K562 (cell line): Measurements from ENCODE around the gene ANKS4B. TPM values are rescaled to one million over a fixed set of nuclear protein-coding genes. Genes with fewer than 3 reads are reported as not detected.

ENCODE experiments used
- ATAC-seq: fragments of 200-7000 bp; cut with Tn5 transposase; 3 replicates; pipeline ENCODE4 v1.9.1; 2020; ENCODE audit warnings: moderate library complexity
- BruUV-seq: library from RNA; stranded (reverse); fragments of 400-500 nt; replicated peaks from 2 replicates; lab custom pipeline; 2021; lab: Mats Ljungman, UMichigan
- CTCF ChIA-PET: fragments of 300-600 bp; formaldehyde crosslinking; extraction: SDS; loops from one replicate; lab custom pipeline; 2021; ENCODE audit warnings: low intra/inter-chr PET ratio; lab: Yijun Ruan, JAX
- POLR2A ChIA-PET: fragments of 300-600, 350-650 bp; sonication (Branson Sonifier 250); formaldehyde crosslinking; extraction: SDS; loops from one replicate; lab custom pipeline; 2021; ENCODE audit warnings: antibody characterized with exemption, inconsistent platforms; lab: Yijun Ruan, JAX
- DNase-seq, 4 experiments: peaks; one replicate each; pipeline versions ENCODE4 v3.0.0 to v3.0.0-alpha.2; 2011 to 2018; ENCODE audit warnings: low spot score in 3 of 4, mixed read lengths in 3 of 4; ENCODE audit errors: extremely low read depth in 1 of 4
- FAIRE-seq: peaks from 2 replicates; lab custom pipeline; 2011; peaks lifted over from hg19 to GRCh38; lab: Jason Lieb, UNC
- H2AFZ ChIP-seq: 2 replicates; pipeline ENCODE4 v1.6.0; 2011; ENCODE audit warnings: low read depth, low read length, control low read depth, inconsistent platforms
- H3K27ac ChIP-seq: fragments of 200-600 bp; 3 replicates; pipeline ENCODE4 v1.8.0; 2011; ENCODE audit warnings: low read depth, mild to moderate bottlenecking, control low read depth, inconsistent platforms, low read length, moderate library complexity, mixed read lengths; ENCODE audit errors: extremely low read depth
- H3K27me3 ChIP-seq, 2 experiments: fragments of 300-600 bp in 1 of 2; 2 replicates in 1 of 2; 3 replicates in 1 of 2; pipeline versions ENCODE4 v1.6.0 to v1.8.0; 2011; ENCODE audit warnings: inconsistent platforms in 2 of 2, low read length in 2 of 2, mild to moderate bottlenecking in 1 of 2, mixed read lengths in 1 of 2, moderate library complexity in 1 of 2; ENCODE audit not compliant: control insufficient read depth in 2 of 2, insufficient read depth in 2 of 2
- H3K36me3 ChIP-seq: fragments of 300-600 bp; 3 replicates; pipeline ENCODE4 v1.8.0; 2011; ENCODE audit warnings: mild to moderate bottlenecking, low read length, inconsistent platforms; ENCODE audit not compliant: control insufficient read depth, insufficient read depth
- H3K4me1 ChIP-seq, 2 experiments: fragments of 200-600 bp in 1 of 2; replicated peaks in 1 of 2; 2 replicates in 1 of 2; 3 replicates in 1 of 2; pipeline versions ENCODE4 v1.5.1 to v1.8.0; 2011; ENCODE audit warnings: inconsistent platforms in 2 of 2, low read length in 2 of 2, mild to moderate bottlenecking in 1 of 2, mixed read lengths in 1 of 2, moderate library complexity in 1 of 2; ENCODE audit not compliant: control insufficient read depth in 2 of 2, insufficient read depth in 2 of 2
- H3K4me2 ChIP-seq: 2 replicates; pipeline ENCODE4 v1.6.1; 2011; ENCODE audit warnings: low read length, control low read depth, inconsistent platforms, mixed read lengths; ENCODE audit not compliant: insufficient read depth
- H3K4me3 ChIP-seq: fragments of 200-600 bp; sonication (generic), shearing (Covaris generic); 2 replicates; pipeline ENCODE4 v1.5.1; 2016; ENCODE audit warnings: control low read depth, inconsistent platforms
- H3K79me2 ChIP-seq: fragments of 200-600 bp; 3 replicates; pipeline ENCODE4 v1.8.0; 2011; ENCODE audit warnings: low read length, inconsistent platforms; ENCODE audit not compliant: control insufficient read depth, insufficient read depth
- H3K9ac ChIP-seq, 2 experiments: 2 replicates each; pipeline versions ENCODE4 v1.6.0 to v1.6.1; 2011; ENCODE audit warnings: low read depth in 2 of 2, low read length in 2 of 2, control low read depth in 1 of 2, inconsistent platforms in 1 of 2, mild to moderate bottlenecking in 1 of 2, mixed read lengths in 1 of 2; ENCODE audit not compliant: insufficient read depth in 1 of 2
- H3K9me1 ChIP-seq: one replicate; pipeline ENCODE4 v1.6.0; 2011; ENCODE audit warnings: inconsistent platforms, mild to moderate bottlenecking, low read length, moderate library complexity; ENCODE audit not compliant: control insufficient read depth, insufficient read depth
- H3K9me3 ChIP-seq: replicated peaks from 2 replicates; pipeline ENCODE4 v1.5.1; 2011; ENCODE audit warnings: low read depth, low read length, inconsistent platforms; ENCODE audit not compliant: control insufficient read depth, insufficient read depth
- H4K20me1 ChIP-seq: replicated peaks from 2 replicates; pipeline ENCODE4 v1.6.1; 2011; ENCODE audit warnings: low read length, inconsistent platforms, mixed read lengths; ENCODE audit not compliant: control insufficient read depth, insufficient read depth
- IFI16 ChIP-seq: fragments of 250-450 bp; sonication (Bioruptor Pico); IDR thresholded peaks from 2 replicates; pipeline ENCODE4 v2.1.2; 2022; ENCODE audit warnings: mild to moderate bottlenecking, inconsistent platforms
- ILK ChIP-seq: fragments of 450-650 bp; IDR thresholded peaks from 2 replicates; pipeline ENCODE4 v1.6.1; 2016; ENCODE audit warnings: missing genetic modification characterization, low read depth, mild to moderate bottlenecking, missing compliant biosample characterization, moderate library complexity, borderline replicate concordance
- MTA2 ChIP-seq: fragments of 450-650 bp; IDR thresholded peaks from 2 replicates; pipeline ENCODE4 v1.6.1; 2016; ENCODE audit warnings: low read depth
- NEUROD1 ChIP-seq: fragments of 150-350 bp; IDR thresholded peaks from 2 replicates; pipeline ENCODE4 v1.6.1; 2014; ENCODE audit warnings: borderline replicate concordance, low read length, low read depth; ENCODE audit not compliant: partially characterized antibody
- POLR2AphosphoS2 ChIP-seq: IDR thresholded peaks from 2 replicates; pipeline ENCODE4 v1.6.1; 2012; ENCODE audit warnings: low read length, improper control_type of control experiment
- ZC3H11A ChIP-seq: IDR thresholded peaks from 2 replicates; pipeline ENCODE4 v1.6.1; 2012; ENCODE audit warnings: low read depth, low read length, improper control_type of control experiment
- ZNF431 ChIP-seq: sonication (generic); formaldehyde crosslinking; IDR thresholded peaks from 2 replicates; pipeline ENCODE4 v1.8.0; 2022; ENCODE audit warnings: mild to moderate bottlenecking, missing genetic modification reagents
- ZNF764 ChIP-seq: fragments of 250-450 bp; sonication (Bioruptor Pico); IDR thresholded peaks from 2 replicates; pipeline ENCODE4 v1.4.0; 2020; ENCODE audit warnings: low read depth, mild to moderate bottlenecking, moderate library complexity
- in situ Hi-C: fragments of 300-500 bp; cut with MboI; formaldehyde crosslinking; loops from 4 replicates; pipeline ENCODE4 v1.15.0; 2018; ENCODE audit warnings: inconsistent platforms, mixed read lengths
- intact Hi-C: fragments of 100-400 bp; cut with micrococcal nuclease; formaldehyde crosslinking; loops from 2 replicates; pipeline ENCODE4 v1.14.2; 2022
- polyA plus RNA-seq, 8 experiments: library from polyadenylated mRNA; depleted of rRNA in 4 of 8; stranded (reverse) in 5 of 8; unstranded in 3 of 8; fragments of >200 nt; fragmentation: Nextera tagmentation in 2 of 8; fragmentation: Illumina TruSeq in 1 of 8; extraction: Ambion mirVana in 2 of 8; extraction: Trizol in 1 of 8; gene quantifications; 2 replicates each; pipeline versions ENCODE4 v1.2.1 to v1.2.3, GENCODE V29; 2011 to 2014; ENCODE audit warnings: inconsistent platforms in 1 of 8, missing spikeins in 1 of 8
- total RNA-seq, 7 experiments: library from RNA; depleted of rRNA in 6 of 7; stranded (reverse); fragments of >200 nt in 6 of 7; fragmentation: Illumina TruSeq in 2 of 7; extraction: Trizol in 2 of 7; gene quantifications; 2 replicates each; pipeline versions ENCODE4 v1.2.1 to v1.2.3, GENCODE V29; 2011 to 2021; ENCODE audit warnings: low replicate concordance in 1 of 7
- TF ChIP-seq, protein P1 (sequence below): sonication (generic); formaldehyde crosslinking; IDR thresholded peaks from 2 replicates; pipeline ENCODE4 v1.8.1; 2023; ENCODE audit warnings: mild to moderate bottlenecking, missing genetic modification reagents

The ANKS4B gene
- total and polyA plus RNA-seq, 9 of the 15 experiments (the other 6 are each of a cell fraction or from before 2014, with no cell fraction given) = not detected

DNA sequence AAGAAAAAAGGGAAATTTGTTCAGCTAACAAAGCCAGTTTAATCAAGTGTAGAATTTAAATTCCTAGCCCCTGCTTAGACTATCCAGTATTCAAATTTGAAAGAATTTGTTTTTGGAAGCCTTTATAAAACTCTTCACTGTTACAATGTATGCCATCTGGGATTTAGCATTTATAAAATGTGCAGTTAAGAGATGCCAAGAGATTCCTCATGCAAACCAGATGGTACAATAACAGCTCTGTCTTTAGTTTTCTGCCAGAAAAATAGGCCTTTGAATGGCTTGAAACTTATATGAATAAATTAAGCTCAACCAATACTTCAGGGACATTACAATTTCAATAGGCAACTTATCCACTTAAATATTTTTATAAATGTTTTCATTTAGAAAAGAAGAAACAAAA is 6.8 kb upstream of the ANKS4B start:
- no peak for FAIRE-seq
- in situ Hi-C loops = no loop called here
- H3K27ac ChIP-seq = no peak overlapping the region

More for the DNA sequence above, 6.8 kb upstream of the ANKS4B start:
- TF ChIP-seq IFI16 (CRISPR knock-in tag) = no peak
- TF ChIP-seq, protein P1, sequence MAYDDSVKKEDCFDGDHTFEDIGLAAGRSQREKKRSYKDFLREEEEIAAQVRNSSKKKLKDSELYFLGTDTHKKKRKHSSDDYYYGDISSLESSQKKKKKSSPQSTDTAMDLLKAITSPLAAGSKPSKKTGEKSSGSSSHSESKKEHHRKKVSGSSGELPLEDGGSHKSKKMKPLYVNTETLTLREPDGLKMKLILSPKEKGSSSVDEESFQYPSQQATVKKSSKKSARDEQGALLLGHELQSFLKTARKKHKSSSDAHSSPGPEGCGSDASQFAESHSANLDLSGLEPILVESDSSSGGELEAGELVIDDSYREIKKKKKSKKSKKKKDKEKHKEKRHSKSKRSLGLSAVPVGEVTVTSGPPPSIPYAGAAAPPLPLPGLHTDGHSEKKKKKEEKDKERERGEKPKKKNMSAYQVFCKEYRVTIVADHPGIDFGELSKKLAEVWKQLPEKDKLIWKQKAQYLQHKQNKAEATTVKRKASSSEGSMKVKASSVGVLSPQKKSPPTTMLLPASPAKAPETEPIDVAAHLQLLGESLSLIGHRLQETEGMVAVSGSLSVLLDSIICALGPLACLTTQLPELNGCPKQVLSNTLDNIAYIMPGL (CRISPR knock-in tag) = no peak
- TF ChIP-seq ZNF431 (CRISPR knock-in tag) = no peak
- TF ChIP-seq ZC3H11A = no peak
- no peak for TF ChIP-seq POLR2AphosphoS2
- no peak for TF ChIP-seq MTA2
- no peak for TF ChIP-seq ZNF764 (CRISPR knock-in tag)
- TF ChIP-seq NEUROD1 = no peak
- TF ChIP-seq ILK (tag) = no peak
- H3K4me3 ChIP-seq = no peak overlapping the region
- H2AFZ ChIP-seq = no peak overlapping the region
- no peaks in the 10 kb centered on the region for H4K20me1 ChIP-seq
- intact Hi-C loops = loop anchor here (5.0 kb wide), 1 partner anchor 51 kb away; the partner anchor contains the start of gene CRYM
- no peaks in the 10 kb centered on the region for H3K79me2 ChIP-seq
- ChIA-PET POLR2A (no interaction called here), CTCF (no interaction called here)
- H3K4me1 ChIP-seq = peaks cover 3 to 7% of the 10 kb centered on the region in 2 experiments; a peak in 2 of 5 replicates
- peaks cover 2 to 6% of the 10 kb centered on the region in 2 experiments; a peak in 4 of 5 replicates for H3K27me3 ChIP-seq
- no peak overlapping the region for H3K9ac ChIP-seq
- no peak overlapping the region for H3K4me2 ChIP-seq
- DNase-seq (no peak), ATAC-seq (no peak)
- BruUV-seq = no TSS peak
- no peaks in the 10 kb centered on the region for H3K9me1 ChIP-seq
- H3K9me3 ChIP-seq = no peaks in the 10 kb centered on the region
- H3K36me3 ChIP-seq = no peaks in the 10 kb centered on the region
